ENCODE data around the gene IGSF6.

DNA sequence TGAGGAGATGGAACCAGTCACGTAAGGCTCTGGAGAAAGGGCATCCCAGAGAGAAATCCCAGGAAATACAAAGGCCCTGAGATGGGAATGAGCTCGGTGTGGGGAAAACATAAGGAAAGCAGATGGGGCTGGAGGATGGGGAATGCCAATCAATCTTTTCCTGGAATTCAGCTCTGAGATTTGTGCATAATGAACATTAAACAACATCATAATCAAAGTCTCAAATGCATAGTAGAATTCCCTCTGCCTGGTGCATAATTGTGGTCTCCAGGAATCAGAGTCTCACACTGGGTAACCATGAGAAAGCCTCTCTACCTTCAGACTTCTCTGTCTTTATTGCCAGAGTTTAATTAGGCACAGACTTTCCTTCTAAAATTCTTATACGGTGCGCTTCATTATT, 42.2 kb upstream of the IGSF6 start:
- TF ChIP-seq, protein P1, sequence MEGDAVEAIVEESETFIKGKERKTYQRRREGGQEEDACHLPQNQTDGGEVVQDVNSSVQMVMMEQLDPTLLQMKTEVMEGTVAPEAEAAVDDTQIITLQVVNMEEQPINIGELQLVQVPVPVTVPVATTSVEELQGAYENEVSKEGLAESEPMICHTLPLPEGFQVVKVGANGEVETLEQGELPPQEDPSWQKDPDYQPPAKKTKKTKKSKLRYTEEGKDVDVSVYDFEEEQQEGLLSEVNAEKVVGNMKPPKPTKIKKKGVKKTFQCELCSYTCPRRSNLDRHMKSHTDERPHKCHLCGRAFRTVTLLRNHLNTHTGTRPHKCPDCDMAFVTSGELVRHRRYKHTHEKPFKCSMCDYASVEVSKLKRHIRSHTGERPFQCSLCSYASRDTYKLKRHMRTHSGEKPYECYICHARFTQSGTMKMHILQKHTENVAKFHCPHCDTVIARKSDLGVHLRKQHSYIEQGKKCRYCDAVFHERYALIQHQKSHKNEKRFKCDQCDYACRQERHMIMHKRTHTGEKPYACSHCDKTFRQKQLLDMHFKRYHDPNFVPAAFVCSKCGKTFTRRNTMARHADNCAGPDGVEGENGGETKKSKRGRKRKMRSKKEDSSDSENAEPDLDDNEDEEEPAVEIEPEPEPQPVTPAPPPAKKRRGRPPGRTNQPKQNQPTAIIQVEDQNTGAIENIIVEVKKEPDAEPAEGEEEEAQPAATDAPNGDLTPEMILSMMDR (IDR thresholded peaks at IDR 0.05): no peak
- TF ChIP-seq POLR2A (IDR thresholded peaks at IDR 0.05): no peak

Data from lower leg skin (tissue), 3 donors.